ENCODE measurements around the gene LDB2. TPM values are rescaled to one million over a fixed set of nuclear protein-coding genes. Genes with fewer than 3 reads are reported as not detected.

LDB2 gene
- total RNA-seq, 1 experiment from 2014 or later = not detected

- Histone ChIP-seq H3K79me2 (ENCODE audit: low read length) (no peaks in the 10 kb centered on the region), H3K9me2 (replicated peaks; ENCODE audit: low read length) (no peaks in the 10 kb centered on the region), H4K20me1 (ENCODE audit: low read length) (no peaks in the 10 kb centered on the region), H3K4me1 (ENCODE audit: insufficient read depth, low read length) (no peaks in the 10 kb centered on the region), H2AFZ (ENCODE audit: low read length) (no peak overlapping the region), H3F3A (ENCODE audit: low read length, unreplicated experiment) (no peaks in the 10 kb centered on the region), H3K27ac (ENCODE audit: low read length) (no peak overlapping the region), H3K36me3 (ENCODE audit: low read depth, low read length) (no peaks in the 10 kb centered on the region), H3K4me3 (ENCODE audit: low read length) (no peak overlapping the region), H3K4me2 (ENCODE audit: low read length) (no peak overlapping the region), H3K27me3 (ENCODE audit: low read length) (peaks cover 53% of the 10 kb centered on the region), H3K9me3 (ENCODE audit: low read length) (no peaks in the 10 kb centered on the region), H3K9ac (ENCODE audit: low read length) (no peak overlapping the region)
- intact Hi-C loops (cut with micrococcal nuclease) = no loop called here
- TF ChIP-seq EZH2 (IDR thresholded peaks at IDR 0.05; ENCODE audit: low read length, unreplicated experiment) = no peak
- ChIA-PET POLR2A (ENCODE audit: unreplicated experiment) (no interaction called here), CTCF (no interaction called here)
- ATAC-seq = no peak
- BruUV-seq (replicated peaks) = no TSS peak
- DNase-seq = no peak
Measured at GRCh38 chr4:16659079-16659478, 239.4 kb downstream of the LDB2 start.

- POLR2A ChIA-PET (ENCODE audit: unreplicated experiment) = no interaction called here
- no peaks in the 10 kb centered on the region for H3K9me2 ChIP-seq (replicated peaks; ENCODE audit: low read length)
- TF ChIP-seq CTCF (conservative IDR thresholded peaks at IDR 0.05; ENCODE audit: low read depth, low read length) (no peak), EZH2phosphoT487 (IDR thresholded peaks at IDR 0.05; ENCODE audit: borderline replicate concordance, low read length) (no peak), EZH2 (IDR thresholded peaks at IDR 0.05; ENCODE audit: low read length, unreplicated experiment) (no peak)
- no peaks in the 10 kb centered on the region for H3K79me2 ChIP-seq (ENCODE audit: low read length)
- no peaks in the 10 kb centered on the region for H4K20me1 ChIP-seq (ENCODE audit: low read length)
- H3K4me1 ChIP-seq (ENCODE audit: insufficient read depth, low read length) = no peaks in the 10 kb centered on the region
- DNase-seq = no peak
- ATAC-seq = no peak
- no peaks in the 10 kb centered on the region for H3F3A ChIP-seq (ENCODE audit: low read length, unreplicated experiment)
- intact Hi-C loops (cut with micrococcal nuclease) = no loop called here
- no peak overlapping the region for H3K4me3 ChIP-seq (ENCODE audit: low read length)
- no peak overlapping the region for H3K27ac ChIP-seq (ENCODE audit: low read length)
- BruUV-seq (replicated peaks) = no TSS peak
- H2AFZ ChIP-seq (ENCODE audit: low read length) = no peak overlapping the region
- peaks cover 62% of the 10 kb centered on the region for H3K27me3 ChIP-seq (ENCODE audit: low read length)
- H3K9me3 ChIP-seq (ENCODE audit: low read length) = no peaks in the 10 kb centered on the region
- H3K36me3 ChIP-seq (ENCODE audit: low read depth, low read length) = no peaks in the 10 kb centered on the region
- no peak overlapping the region for H3K9ac ChIP-seq (ENCODE audit: low read length)
- CTCF ChIA-PET = no interaction called here
- no peak overlapping the region for H3K4me2 ChIP-seq (ENCODE audit: low read length)
Measured at GRCh38 chr4:16658183-16658582, 240.3 kb downstream of the LDB2 start.

GRCh38 chr4:16655111-16655510 lies 243.3 kb downstream of the LDB2 start:
- no peaks in the 10 kb centered on the region for H3K9me2 ChIP-seq (replicated peaks; ENCODE audit: low read length)
- ChIA-PET CTCF (no interaction called here), POLR2A (ENCODE audit: unreplicated experiment) (no interaction called here)
- no peaks in the 10 kb centered on the region for H3K4me1 ChIP-seq (ENCODE audit: insufficient read depth, low read length)
- H3K36me3 ChIP-seq (ENCODE audit: low read depth, low read length) = no peaks in the 10 kb centered on the region
- H4K20me1 ChIP-seq (ENCODE audit: low read length) = no peaks in the 10 kb centered on the region
- H3K27me3 ChIP-seq (ENCODE audit: low read length) = peaks cover 91% of the 10 kb centered on the region
- intact Hi-C loops (cut with micrococcal nuclease) = no loop called here
- no peak overlapping the region for H3K4me2 ChIP-seq (ENCODE audit: low read length)
- H2AFZ ChIP-seq (ENCODE audit: low read length) = no peak overlapping the region
- no peak overlapping the region for H3K27ac ChIP-seq (ENCODE audit: low read length)
- TF ChIP-seq CTCF (conservative IDR thresholded peaks at IDR 0.05; ENCODE audit: low read depth, low read length) = no peak
- TF ChIP-seq EZH2phosphoT487 (IDR thresholded peaks at IDR 0.05; ENCODE audit: borderline replicate concordance, low read length) = no peak
- TF ChIP-seq EZH2 (IDR thresholded peaks at IDR 0.05; ENCODE audit: low read length, unreplicated experiment) = no peak
- H3K79me2 ChIP-seq (ENCODE audit: low read length) = no peaks in the 10 kb centered on the region
- no TSS peak for BruUV-seq (replicated peaks)
- no peaks in the 10 kb centered on the region for H3F3A ChIP-seq (ENCODE audit: low read length, unreplicated experiment)
- H3K9ac ChIP-seq (ENCODE audit: low read length) = no peak overlapping the region
- H3K9me3 ChIP-seq (ENCODE audit: low read length) = no peaks in the 10 kb centered on the region
- no peak overlapping the region for H3K4me3 ChIP-seq (ENCODE audit: low read length)
- DNase-seq (no peak), ATAC-seq (no peak)

Measured in PC-3 (cell line).